WI38 (cell line): ENCODE data around the gene CEP120.
"Not testable (repeated sequence)": the region's sequence is repeated elsewhere in the genome, so short reads cannot be mapped to it uniquely, and the experiment has no call there.

Experiments used
- H3K4me3 ChIP-seq: 2 replicates; pipeline ENCODE4 v1.5.1; 2011; ENCODE audit warnings: low read depth, mild to moderate bottlenecking, control low read depth, low read length
- CTCF ChIP-seq: IDR thresholded peaks from 2 replicates; pipeline ENCODE4 v1.5.1; 2012; ENCODE audit warnings: low read depth, mild to moderate bottlenecking, control low read depth, low read length

CEP120 gene

GRCh38 chr5:123423278-123424149, at the start of gene CEP120:
CEP120 (minus strand) TSS chr5:123423403; CDS start chr5:123422998, 405 bp downstream.
- TF ChIP-seq CTCF = peak; percentile 48
- H3K4me3 ChIP-seq = peak within 1 kb of the TSS; percentile 86

GRCh38 chr5:123472150-123472924, 49.1 kb upstream of the CEP120 start:
- no peak for TF ChIP-seq CTCF
- H3K4me3 ChIP-seq = no peak overlapping the region

- no peak overlapping the region for H3K4me3 ChIP-seq
Observed at GRCh38 chr5:123471385-123471784, 48.2 kb upstream of the CEP120 start.

GRCh38 chr5:123466839-123467238, 43.6 kb upstream of the CEP120 start:
- H3K4me3 ChIP-seq = not testable (repeated sequence)

More at GRCh38 chr5:123471385-123471784, 48.2 kb upstream of the CEP120 start:
- TF ChIP-seq CTCF = no peak

GRCh38 chr5:123460296-123460729, 37.1 kb upstream of the CEP120 start:
- H3K4me3 ChIP-seq = no peak overlapping the region
- no peak for TF ChIP-seq CTCF

- H3K4me3 ChIP-seq = not testable (repeated sequence)
Observed at GRCh38 chr5:123458994-123459393, 35.8 kb upstream of the CEP120 start.

GRCh38 chr5:123456242-123456641, 33.0 kb upstream of the CEP120 start:
- H3K4me3 ChIP-seq = no peak overlapping the region
- TF ChIP-seq CTCF = no peak

- TF ChIP-seq CTCF = no peak
- no peak overlapping the region for H3K4me3 ChIP-seq
Observed at GRCh38 chr5:123455640-123456039, 32.4 kb upstream of the CEP120 start.
